HCT116 (cell line): ENCODE measurements around the gene PDE1C. TPM values are rescaled to one million over a fixed set of nuclear protein-coding genes. Genes with fewer than 3 reads are reported as not detected.

Experiments used
- ATAC-seq: fragments of 200-7000 bp; cut with Tn5 transposase; 2 replicates; pipeline ENCODE4 v1.9.1; 2020; ENCODE audit warnings: mild to moderate bottlenecking, moderate library complexity
- BruUV-seq: library from RNA; stranded (reverse); fragments of 400-500 nt; replicated peaks from 2 replicates; lab custom pipeline; 2021; lab: Mats Ljungman, UMichigan
- CTCF ChIA-PET: fragments of 300-600 bp; sonication (Branson Sonifier 250); formaldehyde crosslinking; loops from one replicate; lab custom pipeline; 2021; ENCODE audit warnings: antibody characterized with exemption; lab: Charles Lee
- POLR2A ChIA-PET: fragments of 300-600, 350-600 bp; sonication (Branson Sonifier 250); formaldehyde crosslinking; loops from one replicate; lab custom pipeline; 2021; ENCODE audit warnings: antibody characterized with exemption; lab: Charles Lee
- RAD21 ChIA-PET, 2 experiments: fragments of 300-600 bp; sonication (Branson Sonifier 250); formaldehyde crosslinking; loops; one replicate each; lab custom pipeline; 2023; ENCODE audit warnings: low total read pairs in 2 of 2; ENCODE audit not compliant: uncharacterized antibody in 2 of 2, unreplicated experiment in 2 of 2, low non-redundant PET in 1 of 2; lab: Charles Lee
- DNase-seq: peaks from one replicate; pipeline ENCODE4 v3.0.0-alpha.2; 2010; ENCODE audit warnings: low read depth, low spot score
- H2AFZ ChIP-seq: fragments of 200-600 bp; shearing (Covaris generic), sonication (generic); 2 replicates; pipeline ENCODE4 v1.6.1; 2017; ENCODE audit warnings: low read depth, mixed run types, mixed read lengths, antibody characterized with exemption, low read length; ENCODE audit not compliant: poor library complexity, severe bottlenecking
- H3K27ac ChIP-seq: 2 replicates; pipeline ENCODE4 v1.5.1; 2012; ENCODE audit warnings: low read depth, low read length
- H3K27me3 ChIP-seq: fragments of 200-600 bp; sonication (generic); 2 replicates; pipeline ENCODE4 v1.6.1; 2016; ENCODE audit warnings: mixed run types, low read length, mixed read lengths; ENCODE audit not compliant: insufficient read depth
- H3K36me3 ChIP-seq, 2 experiments: fragments of 200-500 bp in 1 of 2; fragments of 200-600 bp in 1 of 2; sonication (Bioruptor generic) in 1 of 2; sonication (generic) in 1 of 2; 2 replicates each; pipeline versions ENCODE4 v1.5.1 to v1.6.1; 2014 to 2016; ENCODE audit warnings: low read length in 2 of 2, inconsistent platforms in 1 of 2, mixed read lengths in 1 of 2, mixed run types in 1 of 2; ENCODE audit not compliant: insufficient read depth in 2 of 2, control insufficient read depth in 1 of 2
- H3K4me1 ChIP-seq, 2 experiments: fragments of 200-600 bp in 1 of 2; sonication (generic) in 1 of 2; 2 replicates each; pipeline versions ENCODE4 v1.5.1 to v1.6.1; 2012 to 2017; ENCODE audit warnings: low read length in 2 of 2, inconsistent platforms in 1 of 2, mild to moderate bottlenecking in 1 of 2, mixed read lengths in 1 of 2, mixed run types in 1 of 2, moderate library complexity in 1 of 2; ENCODE audit not compliant: insufficient read depth in 2 of 2, control insufficient read depth in 1 of 2
- H3K4me2 ChIP-seq: fragments of 200-600 bp; sonication (generic); 2 replicates; pipeline ENCODE4 v1.6.1; 2017; ENCODE audit warnings: mixed run types, low read length, mixed read lengths
- H3K4me3 ChIP-seq, 2 experiments: fragments of 200-600 bp in 1 of 2; sonication (generic) in 1 of 2; replicated peaks in 1 of 2; 2 replicates each; pipeline ENCODE4 v1.5.1; 2011 to 2016; ENCODE audit warnings: low read length in 2 of 2, control low read depth in 1 of 2, low read depth in 1 of 2, mild to moderate bottlenecking in 1 of 2, mixed read lengths in 1 of 2, mixed run types in 1 of 2
- H3K79me2 ChIP-seq: fragments of 200-600 bp; sonication (generic); 2 replicates; pipeline ENCODE4 v1.6.1; 2017; ENCODE audit warnings: mild to moderate bottlenecking, mixed run types, low read length, moderate library complexity, mixed read lengths; ENCODE audit not compliant: insufficient read depth
- H3K9ac ChIP-seq: fragments of 200-600 bp; sonication (generic); 2 replicates; pipeline ENCODE4 v1.6.1; 2016; ENCODE audit warnings: low read length, mixed read lengths
- H3K9me2 ChIP-seq: fragments of 200-600 bp; sonication (generic), shearing (Covaris generic); 2 replicates; pipeline ENCODE4 v1.6.1; 2017; ENCODE audit warnings: mixed run types, mild to moderate bottlenecking, moderate library complexity; ENCODE audit not compliant: insufficient read depth
- H3K9me3 ChIP-seq, 2 experiments: fragments of 200-500 bp in 1 of 2; fragments of 200-600 bp in 1 of 2; sonication (Bioruptor generic) in 1 of 2; sonication (generic) in 1 of 2; 2 replicates each; pipeline ENCODE4 v1.6.1; 2014 to 2017; ENCODE audit warnings: low read length in 2 of 2, mixed read lengths in 2 of 2, inconsistent platforms in 1 of 2, low read depth in 1 of 2, mild to moderate bottlenecking in 1 of 2, mixed run types in 1 of 2, moderate library complexity in 1 of 2; ENCODE audit not compliant: control insufficient read depth in 1 of 2, insufficient read depth in 1 of 2
- H4K20me1 ChIP-seq: fragments of 200-600 bp; sonication (generic), shearing (Covaris generic); 2 replicates; pipeline ENCODE4 v1.6.1; 2017; ENCODE audit warnings: mixed run types, mild to moderate bottlenecking, moderate library complexity; ENCODE audit not compliant: insufficient read depth
- CBX3 ChIP-seq: IDR thresholded peaks from 2 replicates; pipeline ENCODE4 v1.6.1; 2012; ENCODE audit warnings: low read depth
- EGR1 ChIP-seq: IDR thresholded peaks from 2 replicates; pipeline ENCODE4 v1.6.1; 2012; ENCODE audit warnings: low read depth
- EZH2phosphoT487 ChIP-seq: fragments of 200-600 bp; IDR thresholded peaks from 2 replicates; pipeline ENCODE4 v1.6.1; 2018; ENCODE audit warnings: antibody characterized with exemption, borderline replicate concordance
- FOSL1 ChIP-seq: IDR thresholded peaks from 2 replicates; pipeline ENCODE4 v1.6.1; 2012; ENCODE audit warnings: low read depth
- JUND ChIP-seq: IDR thresholded peaks from 2 replicates; pipeline ENCODE4 v1.6.1; 2012
- POLR2A ChIP-seq: IDR thresholded peaks from 2 replicates; pipeline ENCODE4 v1.7.0; 2011; ENCODE audit warnings: borderline replicate concordance; ENCODE audit not compliant: insufficient read depth, insufficient read length; ENCODE audit errors: extremely low read depth
- POLR2AphosphoS5 ChIP-seq: IDR thresholded peaks from 2 replicates; pipeline ENCODE4 v1.6.1; 2011; ENCODE audit warnings: mild to moderate bottlenecking, low read depth, low read length, moderate library complexity
- RAD21 ChIP-seq: IDR thresholded peaks from 2 replicates; pipeline ENCODE4 v1.6.1; 2012; ENCODE audit warnings: low read depth, mild to moderate bottlenecking
- SIN3A ChIP-seq: IDR thresholded peaks from 2 replicates; pipeline ENCODE4 v1.6.1; 2012; ENCODE audit warnings: low read depth
- SP1 ChIP-seq: IDR thresholded peaks from 2 replicates; pipeline ENCODE4 v1.6.1; 2012; ENCODE audit warnings: low read depth
- TCF7L2 ChIP-seq: IDR thresholded peaks from 2 replicates; pipeline ENCODE4 v1.7.0; 2011; ENCODE audit warnings: borderline replicate concordance, inconsistent platforms; ENCODE audit not compliant: insufficient read depth, insufficient read length; ENCODE audit errors: extremely low read depth
- ZNF274 ChIP-seq: fragments of 200-500 bp; sonication (Bioruptor generic); IDR thresholded peaks from 2 replicates; pipeline ENCODE4 v1.6.1; 2014; ENCODE audit warnings: mild to moderate bottlenecking, low read depth, low read length, inconsistent platforms
- intact Hi-C: fragments of 100-400 bp; cut with micrococcal nuclease; formaldehyde crosslinking; loops from 2 replicates; pipeline ENCODE4 v1.10.0; 2022
- total RNA-seq: library from RNA; stranded (reverse); gene quantifications from one replicate; pipeline ENCODE4 v1.2.1, GENCODE V29; 2021; ENCODE audit not compliant: unreplicated experiment
- TF ChIP-seq, protein P1 (sequence below): IDR thresholded peaks from 2 replicates; pipeline ENCODE4 v1.6.1; 2012; ENCODE audit warnings: low read depth
- TF ChIP-seq, protein P2 (sequence below): IDR thresholded peaks from 2 replicates; pipeline ENCODE4 v1.6.1; 2012
- TF ChIP-seq, protein P3 (sequence below): IDR thresholded peaks from 2 replicates; pipeline ENCODE4 v1.6.1; 2012
- TF ChIP-seq, protein P4 (sequence below): IDR thresholded peaks from 2 replicates; pipeline ENCODE4 v1.6.1; 2011; ENCODE audit warnings: mild to moderate bottlenecking, low read length, moderate library complexity; ENCODE audit not compliant: insufficient replicate concordance; ENCODE audit errors: extremely low read depth

The PDE1C gene
- total RNA-seq, 1 experiment from 2014 or later, result 0.17 TPM

DNA sequence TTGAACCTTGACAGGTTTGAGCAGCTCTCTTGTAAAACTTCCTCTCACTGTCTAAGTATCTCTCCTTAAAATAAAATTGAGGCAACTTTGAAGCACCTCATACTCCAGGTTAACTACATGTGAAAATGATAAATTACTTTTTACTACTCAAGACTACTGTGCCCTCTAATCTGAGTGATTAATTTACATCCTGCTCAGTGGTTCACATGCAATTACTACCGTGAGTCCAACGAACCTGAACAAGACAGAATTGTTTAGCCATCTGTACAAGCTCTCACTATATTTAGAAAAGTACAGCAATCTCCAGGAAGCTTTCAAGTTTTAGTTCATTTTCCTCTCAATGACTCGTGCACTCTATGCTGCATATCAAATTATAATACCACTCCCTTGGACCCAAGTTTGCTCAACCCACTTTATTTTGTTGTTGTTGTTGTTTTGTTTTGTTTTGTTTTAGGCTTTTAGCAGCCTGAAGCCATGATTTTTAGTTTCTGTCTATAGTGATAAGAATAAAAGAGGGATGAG lies 21.2 kb downstream of the PDE1C start:
- TF ChIP-seq POLR2AphosphoS5, result no peak
- TF ChIP-seq SIN3A, result no peak
- TF ChIP-seq JUND, result no peak
- no peak overlapping the region for H2AFZ ChIP-seq
- intact Hi-C loops, result no loop called here
- no peaks in the 10 kb centered on the region for H3K9me2 ChIP-seq
- no peaks in the 10 kb centered on the region; the same call in 1 of the 2 replicates for H3K27me3 ChIP-seq
- no TSS peak for BruUV-seq
- ChIA-PET CTCF (no interaction called here), RAD21 (no interaction called here), POLR2A (no interaction called here)
- ATAC-seq (no peak), DNase-seq (no peak)
- H3K4me1 ChIP-seq, result no peaks in the 10 kb centered on the region
- no peaks in the 10 kb centered on the region for H3K79me2 ChIP-seq
- H3K9ac ChIP-seq, result no peak overlapping the region
- no peaks in the 10 kb centered on the region for H3K9me3 ChIP-seq
- H4K20me1 ChIP-seq, result no peaks in the 10 kb centered on the region; the same call in 1 of the 2 replicates
- no peaks in the 10 kb centered on the region for H3K36me3 ChIP-seq
- H3K4me3 ChIP-seq, result no peak overlapping the region
- H3K27ac ChIP-seq, result no peak overlapping the region
- H3K4me2 ChIP-seq, result no peak overlapping the region

DNA sequence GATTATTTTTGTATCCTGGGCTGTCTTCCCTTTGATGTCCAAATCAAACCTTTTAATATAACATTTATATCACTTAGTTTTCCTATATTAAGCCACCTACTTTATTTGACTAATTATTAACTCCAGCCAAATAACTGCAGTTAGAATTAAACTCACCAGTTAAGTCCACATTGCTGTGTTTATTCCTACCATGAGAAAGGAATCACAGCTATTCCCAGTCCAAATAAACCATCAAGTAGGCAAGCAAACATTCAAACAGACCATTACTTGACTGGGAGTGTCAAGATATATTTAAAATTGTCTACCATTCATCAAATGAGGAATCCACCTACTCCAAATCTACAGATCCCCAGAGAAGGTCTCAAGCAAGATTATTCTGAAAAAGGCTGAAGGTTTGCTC lies 22.4 kb downstream of the PDE1C start:
- no peaks in the 10 kb centered on the region; the same call in 1 of the 2 replicates for H4K20me1 ChIP-seq
- H3K79me2 ChIP-seq, result no peaks in the 10 kb centered on the region
- no peaks in the 10 kb centered on the region for H3K36me3 ChIP-seq
- ChIA-PET POLR2A (no interaction called here), CTCF (no interaction called here), RAD21 (no interaction called here)
- no peak overlapping the region for H2AFZ ChIP-seq
- no peak overlapping the region for H3K9ac ChIP-seq
- H3K27ac ChIP-seq, result no peak overlapping the region
- intact Hi-C loops, result no loop called here
- no TSS peak for BruUV-seq
- no peaks in the 10 kb centered on the region for H3K9me3 ChIP-seq
- H3K4me2 ChIP-seq, result no peak overlapping the region
- no peak for DNase-seq
- H3K9me2 ChIP-seq, result no peaks in the 10 kb centered on the region
- H3K4me3 ChIP-seq, result no peak overlapping the region
- ATAC-seq, result no peak
- H3K27me3 ChIP-seq, result no peaks in the 10 kb centered on the region; the same call in 1 of the 2 replicates
- no peaks in the 10 kb centered on the region for H3K4me1 ChIP-seq
- TF ChIP-seq FOSL1 (no peak), POLR2AphosphoS5 (no peak), POLR2A (no peak), EGR1 (no peak), EZH2phosphoT487 (no peak), TCF7L2 (no peak), RAD21 (no peak), CBX3 (no peak), SP1 (no peak), ZNF274 (no peak)
- TF ChIP-seq, protein P1, sequence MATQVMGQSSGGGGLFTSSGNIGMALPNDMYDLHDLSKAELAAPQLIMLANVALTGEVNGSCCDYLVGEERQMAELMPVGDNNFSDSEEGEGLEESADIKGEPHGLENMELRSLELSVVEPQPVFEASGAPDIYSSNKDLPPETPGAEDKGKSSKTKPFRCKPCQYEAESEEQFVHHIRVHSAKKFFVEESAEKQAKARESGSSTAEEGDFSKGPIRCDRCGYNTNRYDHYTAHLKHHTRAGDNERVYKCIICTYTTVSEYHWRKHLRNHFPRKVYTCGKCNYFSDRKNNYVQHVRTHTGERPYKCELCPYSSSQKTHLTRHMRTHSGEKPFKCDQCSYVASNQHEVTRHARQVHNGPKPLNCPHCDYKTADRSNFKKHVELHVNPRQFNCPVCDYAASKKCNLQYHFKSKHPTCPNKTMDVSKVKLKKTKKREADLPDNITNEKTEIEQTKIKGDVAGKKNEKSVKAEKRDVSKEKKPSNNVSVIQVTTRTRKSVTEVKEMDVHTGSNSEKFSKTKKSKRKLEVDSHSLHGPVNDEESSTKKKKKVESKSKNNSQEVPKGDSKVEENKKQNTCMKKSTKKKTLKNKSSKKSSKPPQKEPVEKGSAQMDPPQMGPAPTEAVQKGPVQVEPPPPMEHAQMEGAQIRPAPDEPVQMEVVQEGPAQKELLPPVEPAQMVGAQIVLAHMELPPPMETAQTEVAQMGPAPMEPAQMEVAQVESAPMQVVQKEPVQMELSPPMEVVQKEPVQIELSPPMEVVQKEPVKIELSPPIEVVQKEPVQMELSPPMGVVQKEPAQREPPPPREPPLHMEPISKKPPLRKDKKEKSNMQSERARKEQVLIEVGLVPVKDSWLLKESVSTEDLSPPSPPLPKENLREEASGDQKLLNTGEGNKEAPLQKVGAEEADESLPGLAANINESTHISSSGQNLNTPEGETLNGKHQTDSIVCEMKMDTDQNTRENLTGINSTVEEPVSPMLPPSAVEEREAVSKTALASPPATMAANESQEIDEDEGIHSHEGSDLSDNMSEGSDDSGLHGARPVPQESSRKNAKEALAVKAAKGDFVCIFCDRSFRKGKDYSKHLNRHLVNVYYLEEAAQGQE, result no peak
- TF ChIP-seq, protein P2, sequence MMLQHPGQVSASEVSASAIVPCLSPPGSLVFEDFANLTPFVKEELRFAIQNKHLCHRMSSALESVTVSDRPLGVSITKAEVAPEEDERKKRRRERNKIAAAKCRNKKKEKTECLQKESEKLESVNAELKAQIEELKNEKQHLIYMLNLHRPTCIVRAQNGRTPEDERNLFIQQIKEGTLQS, result no peak
- TF ChIP-seq, protein P3, sequence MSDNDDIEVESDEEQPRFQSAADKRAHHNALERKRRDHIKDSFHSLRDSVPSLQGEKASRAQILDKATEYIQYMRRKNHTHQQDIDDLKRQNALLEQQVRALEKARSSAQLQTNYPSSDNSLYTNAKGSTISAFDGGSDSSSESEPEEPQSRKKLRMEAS, result no peak
- TF ChIP-seq, protein P4, sequence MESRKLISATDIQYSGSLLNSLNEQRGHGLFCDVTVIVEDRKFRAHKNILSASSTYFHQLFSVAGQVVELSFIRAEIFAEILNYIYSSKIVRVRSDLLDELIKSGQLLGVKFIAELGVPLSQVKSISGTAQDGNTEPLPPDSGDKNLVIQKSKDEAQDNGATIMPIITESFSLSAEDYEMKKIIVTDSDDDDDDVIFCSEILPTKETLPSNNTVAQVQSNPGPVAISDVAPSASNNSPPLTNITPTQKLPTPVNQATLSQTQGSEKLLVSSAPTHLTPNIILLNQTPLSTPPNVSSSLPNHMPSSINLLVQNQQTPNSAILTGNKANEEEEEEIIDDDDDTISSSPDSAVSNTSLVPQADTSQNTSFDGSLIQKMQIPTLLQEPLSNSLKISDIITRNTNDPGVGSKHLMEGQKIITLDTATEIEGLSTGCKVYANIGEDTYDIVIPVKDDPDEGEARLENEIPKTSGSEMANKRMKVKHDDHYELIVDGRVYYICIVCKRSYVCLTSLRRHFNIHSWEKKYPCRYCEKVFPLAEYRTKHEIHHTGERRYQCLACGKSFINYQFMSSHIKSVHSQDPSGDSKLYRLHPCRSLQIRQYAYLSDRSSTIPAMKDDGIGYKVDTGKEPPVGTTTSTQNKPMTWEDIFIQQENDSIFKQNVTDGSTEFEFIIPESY, result no peak
